ENCODE data around the gene DNTT.
A peak's percentile ranks its signal among the peaks of the same experiment; 100 is the strongest.

Gene DNTT

GRCh38 chr10:96352027-96352426, 47.8 kb downstream of the DNTT start:
- no peak for DNase-seq

- DNase-seq = no peak
Observed at GRCh38 chr10:96352582-96352981, 48.3 kb downstream of the DNTT start.

GRCh38 chr10:96357038-96357620, 52.9 kb downstream of the DNTT start:
- DNase-seq = no peak

- DNase-seq = no peak
Observed at GRCh38 chr10:96358851-96359540, 54.8 kb downstream of the DNTT start, which contains the start of gene OPALIN. TSS of gene OPALIN (minus strand) at chr10:96359002. CDS start at chr10:96358896, 106 bp downstream.

- no peak for DNase-seq
Observed at GRCh38 chr10:96359616-96360015, 55.4 kb downstream of the DNTT start.

- no peak for DNase-seq
Observed at GRCh38 chr10:96360331-96360730, 56.1 kb downstream of the DNTT start.

- DNase-seq = no peak
Observed at GRCh38 chr10:96360766-96361165, 56.5 kb downstream of the DNTT start.

GRCh38 chr10:96365571-96365970, 61.3 kb downstream of the DNTT start:
- DNase-seq = no peak

GRCh38 chr10:96366508-96366907, 62.3 kb downstream of the DNTT start:
- no peak for DNase-seq

- no peak for DNase-seq
Observed at GRCh38 chr10:96367470-96367869, 63.2 kb downstream of the DNTT start.

GRCh38 chr10:96368971-96369370, 64.7 kb downstream of the DNTT start:
- DNase-seq = no peak

- DNase-seq = no peak
Observed at GRCh38 chr10:96369890-96370583, 65.8 kb downstream of the DNTT start.

- peak; percentile 38 for DNase-seq
Observed at GRCh38 chr10:96370584-96371157, 66.4 kb downstream of the DNTT start.

GRCh38 chr10:96371356-96371755, 67.1 kb downstream of the DNTT start:
- DNase-seq = no peak

GRCh38 chr10:96374004-96374403, 69.8 kb downstream of the DNTT start:
- no peak for DNase-seq

GRCh38 chr10:96374639-96374984, 70.4 kb downstream of the DNTT start:
- DNase-seq = no peak

GRCh38 chr10:96374985-96375830, 71.0 kb downstream of the DNTT start:
- DNase-seq = peak; percentile 76

- no peak for DNase-seq
Observed at GRCh38 chr10:96376483-96376882, 72.2 kb downstream of the DNTT start.

GRCh38 chr10:96377816-96378294, 73.6 kb downstream of the DNTT start:
- no peak for DNase-seq

- DNase-seq = no peak
Observed at GRCh38 chr10:96378741-96379140, 74.5 kb downstream of the DNTT start.

GRCh38 chr10:96379758-96380157, 75.5 kb downstream of the DNTT start:
- DNase-seq = no peak

- DNase-seq = no peak
Observed at GRCh38 chr10:96380821-96381220, 76.6 kb downstream of the DNTT start.

- DNase-seq = no peak
Observed at GRCh38 chr10:96384506-96384905, 80.3 kb downstream of the DNTT start.

Measured in activated naive CD4-positive, alpha-beta T cell treated with anti-CD3 and anti-CD28 coated beads, Interleukin-2, amount 50 U/mL, for 16 hours (primary cell).